ENCODE results near the gene SECTM1. TPM values are rescaled to one million over a fixed set of nuclear protein-coding genes. Genes with fewer than 3 reads are reported as not detected.

Gene SECTM1
- total and polyA plus RNA-seq, 2 experiments from 2014 or later: 0.21 to 1.3 TPM

GRCh38 chr17:82274134-82275020 is 59.2 kb downstream of the SECTM1 start (continued):
- TF ChIP-seq ZNF462 (CRISPR knock-in tag; IDR thresholded peaks at IDR 0.05): no peak

GRCh38 chr17:82273327-82274133 is 60.0 kb downstream of the SECTM1 start, which contains the start of gene CSNK1D:
TSS of gene CSNK1D (minus strand) at chr17:82273700. CDS start at chr17:82273381, 319 bp downstream.
- Histone ChIP-seq H3K4me1 (ENCODE audit: insufficient read depth) (peaks cover 13% of the 10 kb centered on the region), H3K27me3 (ENCODE audit: insufficient read depth) (no peaks in the 10 kb centered on the region), H3K36me3 (ENCODE audit: insufficient read depth) (no peaks in the 10 kb centered on the region), H2AFZ (peak within 1 kb of the TSS; percentile 93), H4K20me1 (replicated peaks; ENCODE audit: insufficient read depth) (peaks cover 40% of the 10 kb centered on the region), H3K79me2 (replicated peaks; ENCODE audit: insufficient read depth) (peaks cover 41% of the 10 kb centered on the region), H3K27ac (ENCODE audit: low read depth) (peak within 1 kb of the TSS; percentile 95), H3K4me2 (peak within 1 kb of the TSS; percentile 97), H3K9me2 (ENCODE audit: insufficient read depth) (no peaks in the 10 kb centered on the region), H3F3A (replicated peaks; ENCODE audit: low read depth) (0 out of 2 replicates have a peak, but pooled peaks cover 11% of the 10 kb centered on the region), H3K4me3 (peak within 1 kb of the TSS; percentile 96)
- Mint-ChIP-seq H3K9me3 (no peaks in the 10 kb centered on the region; the same call in 2 of the 3 replicates), H3K4me3 (peak within 1 kb of the TSS; percentile 95), H3K36me3 (ENCODE audit: low read depth) (peaks cover 38% of the 10 kb centered on the region), H3K27ac (peak within 1 kb of the TSS; percentile 99), H3K27me3 (ENCODE audit: insufficient read depth, low read depth, poor library complexity) (peaks cover 14% of the 10 kb centered on the region), H3K4me1 (peaks cover 50% of the 10 kb centered on the region)
- peak; percentile 83 for ATAC-seq
- DNase-seq (ENCODE audit: low spot score): peak; percentile 94
- TF ChIP-seq JUNB (IDR thresholded peaks at IDR 0.05; ENCODE audit: unreplicated experiment) (no peak), POLR2AphosphoS5 (IDR thresholded peaks at IDR 0.05; ENCODE audit: low read depth) (peak; percentile 78), CREB1 (CRISPR knock-in tag; IDR thresholded peaks at IDR 0.05; ENCODE audit: low read depth) (peak; percentile 97), ZNF462 (CRISPR knock-in tag; IDR thresholded peaks at IDR 0.05) (no peak)
